ENCODE results near the gene DLG2. TPM values are rescaled to one million over a fixed set of nuclear protein-coding genes. Genes with fewer than 3 reads are reported as not detected.
"Not testable (repeated sequence)": the region's sequence is repeated elsewhere in the genome, so short reads cannot be mapped to it uniquely, and the experiment has no call there.

The DLG2 gene
- total RNA-seq = 10 to 100 TPM; 37.9 to 71.5 (median 44.9) TPM

DNA sequence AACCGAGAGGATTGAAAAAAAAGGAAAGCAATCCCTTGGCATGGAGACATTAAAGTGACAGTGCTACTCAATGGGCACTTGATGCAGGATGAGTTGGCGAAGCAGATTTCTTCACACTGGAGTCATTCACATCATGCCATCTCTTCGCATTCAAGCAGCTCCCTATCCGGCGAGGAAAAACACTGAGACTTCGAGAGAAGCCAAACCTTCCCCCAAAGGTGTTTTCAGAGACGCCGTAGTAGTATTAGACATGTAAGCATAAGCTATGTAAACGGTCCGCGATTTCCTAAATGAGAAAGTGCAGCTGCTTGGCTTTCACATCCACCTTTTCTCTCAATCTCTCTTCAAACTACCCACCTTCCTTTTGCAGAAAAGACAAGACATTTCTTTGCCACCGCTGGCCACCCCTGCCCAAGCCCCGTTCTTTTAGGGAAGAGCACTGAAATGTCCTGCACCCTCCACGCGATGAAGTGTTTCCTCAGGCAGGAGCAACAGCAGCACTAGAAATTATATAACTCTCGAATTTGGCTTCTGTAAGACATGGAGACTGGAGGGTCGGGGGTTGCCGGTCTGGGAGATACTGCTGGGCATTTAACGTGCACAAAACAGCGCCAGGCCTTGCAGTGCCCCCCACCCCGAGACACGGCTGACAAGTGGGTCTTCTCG lies at the start of gene DLG2:
Gene DLG2 (minus strand): TSS at position 13 of the 666 bp plus-strand sequence.
- no peak for TF ChIP-seq POLR2A (IDR thresholded peaks at IDR 0.05)
- TF ChIP-seq, protein P1, sequence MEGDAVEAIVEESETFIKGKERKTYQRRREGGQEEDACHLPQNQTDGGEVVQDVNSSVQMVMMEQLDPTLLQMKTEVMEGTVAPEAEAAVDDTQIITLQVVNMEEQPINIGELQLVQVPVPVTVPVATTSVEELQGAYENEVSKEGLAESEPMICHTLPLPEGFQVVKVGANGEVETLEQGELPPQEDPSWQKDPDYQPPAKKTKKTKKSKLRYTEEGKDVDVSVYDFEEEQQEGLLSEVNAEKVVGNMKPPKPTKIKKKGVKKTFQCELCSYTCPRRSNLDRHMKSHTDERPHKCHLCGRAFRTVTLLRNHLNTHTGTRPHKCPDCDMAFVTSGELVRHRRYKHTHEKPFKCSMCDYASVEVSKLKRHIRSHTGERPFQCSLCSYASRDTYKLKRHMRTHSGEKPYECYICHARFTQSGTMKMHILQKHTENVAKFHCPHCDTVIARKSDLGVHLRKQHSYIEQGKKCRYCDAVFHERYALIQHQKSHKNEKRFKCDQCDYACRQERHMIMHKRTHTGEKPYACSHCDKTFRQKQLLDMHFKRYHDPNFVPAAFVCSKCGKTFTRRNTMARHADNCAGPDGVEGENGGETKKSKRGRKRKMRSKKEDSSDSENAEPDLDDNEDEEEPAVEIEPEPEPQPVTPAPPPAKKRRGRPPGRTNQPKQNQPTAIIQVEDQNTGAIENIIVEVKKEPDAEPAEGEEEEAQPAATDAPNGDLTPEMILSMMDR (IDR thresholded peaks at IDR 0.05) = no peak
- TF ChIP-seq EP300 (IDR thresholded peaks at IDR 0.05) = no peak
- TF ChIP-seq POLR2AphosphoS5 (IDR thresholded peaks at IDR 0.05) = no peak
- H3K4me1 ChIP-seq = peaks cover 27% of the 10 kb centered on the region
- DNase-seq (ENCODE audit: low spot score in 2 of 2) = no peak

GRCh38 chr11:85673393-85673792 lies 46.2 kb upstream of the DLG2 start:
- Histone ChIP-seq H3K4me3 (no peak overlapping the region), H3K4me1 (no peaks in the 10 kb centered on the region), H3K27me3 (no peaks in the 10 kb centered on the region), H3K9me3 (no peaks in the 10 kb centered on the region), H3K27ac (no peak overlapping the region), H3K36me3 (no peaks in the 10 kb centered on the region)
- TF ChIP-seq POLR2AphosphoS5 (IDR thresholded peaks at IDR 0.05) = no peak
- no peak for TF ChIP-seq POLR2A (IDR thresholded peaks at IDR 0.05)
- TF ChIP-seq EP300 (IDR thresholded peaks at IDR 0.05) = no peak
- TF ChIP-seq, protein P1 (IDR thresholded peaks at IDR 0.05) = no peak
- DNase-seq (ENCODE audit: low spot score in 2 of 2) = no peak
- WGBS = 93% methylated on average over 3 of the region's 3 CpGs

More for the DNA sequence above, at the start of gene DLG2:
- no peaks in the 10 kb centered on the region for H3K9me3 ChIP-seq
- peak within 1 kb of the TSS; percentile 90 for H3K27ac ChIP-seq
- H3K27me3 ChIP-seq = no peaks in the 10 kb centered on the region
- WGBS = under 1% methylated on average over 23 of the region's 23 CpGs
- peak within 1 kb of the TSS; percentile 81 for H3K4me3 ChIP-seq
- H3K36me3 ChIP-seq = peaks cover 8% of the 10 kb centered on the region

DNA sequence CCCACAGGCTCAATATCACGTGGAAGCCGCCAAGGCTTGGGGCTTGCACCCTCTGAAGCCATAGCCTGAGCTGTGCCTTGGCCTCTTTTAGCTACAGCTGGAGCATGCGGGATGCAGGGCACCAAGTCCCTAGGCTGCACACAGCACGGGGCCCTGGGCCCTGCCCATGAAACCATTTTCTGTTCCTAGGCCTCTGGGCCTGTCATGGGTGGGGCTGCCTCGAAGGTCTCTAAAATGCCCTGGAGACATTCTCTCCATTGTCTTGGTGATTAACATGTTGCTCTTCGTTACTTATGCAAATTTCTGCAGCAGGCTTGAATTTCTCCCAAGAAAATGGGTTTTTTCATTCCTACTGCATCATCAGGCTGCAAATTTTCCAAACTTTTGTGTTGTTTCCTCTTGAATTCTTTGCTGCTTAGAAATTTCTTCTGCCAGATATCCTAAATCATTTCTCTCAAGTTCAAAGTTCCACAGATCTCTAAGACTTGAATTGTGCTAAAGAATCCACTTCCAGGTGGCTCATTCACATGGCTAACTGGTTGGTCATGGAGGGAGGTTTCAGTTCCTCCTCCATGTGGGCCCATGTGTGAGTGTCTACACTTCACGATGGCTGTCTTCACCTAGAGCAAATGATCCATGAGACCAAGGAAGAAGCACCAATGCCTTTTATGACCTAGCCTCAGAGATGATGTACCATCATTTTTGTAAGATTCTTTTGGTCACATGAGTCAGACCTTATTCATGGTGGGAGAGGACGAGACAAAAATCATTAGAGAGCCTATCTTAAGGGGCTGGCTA lies 45.2 kb upstream of the DLG2 start:
- Histone ChIP-seq H3K9me3 (no peaks in the 10 kb centered on the region), H3K36me3 (no peaks in the 10 kb centered on the region), H3K4me3 (no peak overlapping the region), H3K27me3 (no peaks in the 10 kb centered on the region), H3K4me1 (no peaks in the 10 kb centered on the region), H3K27ac (no peak overlapping the region)
- WGBS = 87% methylated on average over 8 of the region's 8 CpGs
- TF ChIP-seq EP300 (IDR thresholded peaks at IDR 0.05) = no peak
- TF ChIP-seq, protein P1 (IDR thresholded peaks at IDR 0.05) = no peak
- no peak for TF ChIP-seq POLR2AphosphoS5 (IDR thresholded peaks at IDR 0.05)
- TF ChIP-seq POLR2A (IDR thresholded peaks at IDR 0.05) = no peak
- DNase-seq (ENCODE audit: low spot score in 2 of 2) = no peak

DNA sequence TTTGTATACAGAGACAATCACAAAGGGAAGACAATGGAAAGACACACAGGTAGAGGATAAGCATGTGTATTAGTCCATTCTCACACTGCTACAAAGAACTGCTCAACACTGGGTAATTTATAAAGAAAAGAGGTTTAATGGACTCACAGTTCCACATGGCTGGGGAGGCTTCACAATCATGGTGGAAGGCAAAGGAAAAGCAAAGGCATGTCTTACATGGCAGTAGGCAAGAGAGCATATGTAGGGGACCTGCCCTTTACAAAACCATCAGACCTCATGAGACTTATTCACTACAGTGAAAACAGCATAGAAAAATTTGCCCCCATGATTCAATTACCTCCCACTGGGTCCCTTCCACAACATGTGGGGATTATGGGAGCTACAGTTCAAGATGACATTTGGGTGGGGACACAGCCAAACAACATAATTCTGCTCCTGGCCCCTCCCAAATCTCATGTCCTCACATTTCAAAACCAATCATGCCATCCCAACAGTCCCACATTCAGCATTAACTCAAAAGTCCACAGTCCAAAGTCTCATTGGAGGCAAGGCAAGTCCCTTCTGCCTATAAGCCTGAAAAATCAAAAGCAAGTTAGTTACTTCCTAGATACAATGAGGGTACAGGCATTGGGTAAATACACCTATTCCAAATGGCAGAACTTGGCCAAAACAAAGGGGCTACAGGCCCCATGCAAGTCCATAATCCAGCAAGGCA lies 44.0 kb upstream of the DLG2 start:
- not testable (repeated sequence) for DNase-seq (ENCODE audit: low spot score in 2 of 2); H3K9me3 ChIP-seq; H3K36me3 ChIP-seq; H3K4me1 ChIP-seq; H3K4me3 ChIP-seq; H3K27ac ChIP-seq; H3K27me3 ChIP-seq

- H3K27ac ChIP-seq = no peak overlapping the region
- H3K36me3 ChIP-seq = no peaks in the 10 kb centered on the region
- DNase-seq (ENCODE audit: low spot score in 2 of 2) = no peak
- TF ChIP-seq, protein P1 (IDR thresholded peaks at IDR 0.05) = no peak
- TF ChIP-seq POLR2AphosphoS5 (IDR thresholded peaks at IDR 0.05) (no peak), POLR2A (IDR thresholded peaks at IDR 0.05) (no peak)
- no peaks in the 10 kb centered on the region for H3K27me3 ChIP-seq
- H3K4me1 ChIP-seq = peaks cover 10% of the 10 kb centered on the region
- 91% methylated on average over 1 of the region's 1 CpG for WGBS
- H3K4me3 ChIP-seq = no peak overlapping the region
- H3K9me3 ChIP-seq = no peaks in the 10 kb centered on the region
These were observed 41.0 kb upstream of the DLG2 start for GRCh38 chr11:85668157-85668556.

Measured in suprapubic skin (tissue), 4 donors.